IMR-90 (cell line): ENCODE results near the gene CCDC171. TPM values are rescaled to one million over a fixed set of nuclear protein-coding genes. Genes with fewer than 3 reads are reported as not detected.

ENCODE experiments used
- ATAC-seq: fragments of 200-7000 bp; cut with Tn5 transposase; 2 replicates; pipeline ENCODE4 v1.9.1; 2020; ENCODE audit warnings: low read depth, mild to moderate bottlenecking, moderate library complexity
- BruUV-seq: library from RNA; stranded (reverse); fragments of 400-500 nt; replicated peaks from 2 replicates; lab custom pipeline; 2021; lab: Mats Ljungman, UMichigan
- CTCF ChIA-PET: fragments of 300-600 bp; formaldehyde crosslinking; extraction: SDS; loops from one replicate; lab custom pipeline; 2021; ENCODE audit warnings: antibody characterized with exemption; lab: Yijun Ruan, JAX
- POLR2A ChIA-PET: fragments of 300-600 bp; sonication (Branson Sonifier 250); formaldehyde crosslinking; loops from one replicate; lab custom pipeline; 2022; ENCODE audit warnings: antibody characterized with exemption; ENCODE audit not compliant: unreplicated experiment; lab: Charles Lee
- DNase-seq: peaks from one replicate; pipeline ENCODE4 v3.0.0; 2013
- H2AFZ ChIP-seq: replicated peaks from 2 replicates; pipeline ENCODE3; 2013; ENCODE audit warnings: low read length, mild to moderate bottlenecking; ENCODE audit not compliant: poor library complexity
- H2AK5ac ChIP-seq: 2 replicates; pipeline ENCODE4 v1.6.1; 2013; ENCODE audit warnings: low read depth, low read length, inconsistent platforms
- H2AK9ac ChIP-seq: replicated peaks from 2 replicates; pipeline ENCODE3; 2013; ENCODE audit warnings: mild to moderate bottlenecking, low read depth, low read length, moderate library complexity; ENCODE audit not compliant: poor library complexity
- H2BK120ac ChIP-seq: 2 replicates; pipeline ENCODE4 v1.6.1; 2013; ENCODE audit warnings: low read depth, low read length, inconsistent platforms
- H2BK15ac ChIP-seq: 3 replicates; pipeline ENCODE4 v1.6.1; 2013; ENCODE audit warnings: low read depth, low read length, inconsistent platforms
- H2BK20ac ChIP-seq: 2 replicates; pipeline ENCODE4 v1.6.1; 2013; ENCODE audit warnings: low read depth, mild to moderate bottlenecking, inconsistent platforms, low read length, moderate library complexity
- H2BK5ac ChIP-seq: 2 replicates; pipeline ENCODE4 v1.6.1; 2013; ENCODE audit warnings: mild to moderate bottlenecking, low read depth, low read length, inconsistent platforms; ENCODE audit not compliant: poor library complexity, severe bottlenecking
- H3K14ac ChIP-seq: replicated peaks from 2 replicates; pipeline ENCODE4 v1.6.1; 2013; ENCODE audit warnings: low read depth, low read length, inconsistent platforms
- H3K18ac ChIP-seq: 2 replicates; pipeline ENCODE4 v1.6.1; 2013; ENCODE audit warnings: low read depth, low read length, control low read depth
- H3K23ac ChIP-seq: 2 replicates; pipeline ENCODE4 v1.6.1; 2013; ENCODE audit warnings: low read depth, low read length, inconsistent platforms
- H3K27ac ChIP-seq: 2 replicates; pipeline ENCODE4 v1.5.1; 2013; ENCODE audit warnings: mild to moderate bottlenecking, control low read depth, low read length; ENCODE audit not compliant: insufficient read depth
- H3K27me3 ChIP-seq: 2 replicates; pipeline ENCODE4 v1.6.1; 2013; ENCODE audit warnings: low read length; ENCODE audit not compliant: control insufficient read depth, insufficient read depth
- H3K36me3 ChIP-seq: 2 replicates; pipeline ENCODE4 v1.6.1; 2013; ENCODE audit warnings: low read length, mixed read lengths; ENCODE audit not compliant: control insufficient read depth, insufficient read depth
- H3K4ac ChIP-seq: 2 replicates; pipeline ENCODE4 v1.6.1; 2013; ENCODE audit warnings: low read depth, low read length, inconsistent platforms
- H3K4me1 ChIP-seq: 2 replicates; pipeline ENCODE4 v1.6.1; 2013; ENCODE audit warnings: low read length, mixed read lengths; ENCODE audit not compliant: control insufficient read depth, insufficient read depth
- H3K4me2 ChIP-seq: 2 replicates; pipeline ENCODE4 v1.6.1; 2013; ENCODE audit warnings: low read depth, mild to moderate bottlenecking, control low read depth, low read length, moderate library complexity
- H3K4me3 ChIP-seq: 2 replicates; pipeline ENCODE4 v1.5.1; 2013; ENCODE audit warnings: low read depth, mild to moderate bottlenecking, control low read depth, low read length, moderate library complexity; ENCODE audit not compliant: insufficient read depth
- H3K56ac ChIP-seq: 2 replicates; pipeline ENCODE4 v1.6.1; 2013; ENCODE audit warnings: low read length, inconsistent platforms; ENCODE audit not compliant: insufficient read depth; ENCODE audit errors: extremely low read depth
- H3K79me1 ChIP-seq, 2 experiments: 2 replicates each; pipeline ENCODE4 v1.6.1; 2013; ENCODE audit warnings: low read length in 2 of 2, inconsistent platforms in 1 of 2, low read depth in 1 of 2
- H3K9ac ChIP-seq: 2 replicates; pipeline ENCODE4 v1.6.1; 2013; ENCODE audit warnings: low read depth, low read length, control low read depth
- H3K9me1 ChIP-seq: 2 replicates; pipeline ENCODE4 v1.6.1; 2013; ENCODE audit warnings: low read length, inconsistent platforms; ENCODE audit not compliant: insufficient read depth
- H3K9me3 ChIP-seq: 2 replicates; pipeline ENCODE4 v1.6.1; 2013; ENCODE audit warnings: low read length; ENCODE audit not compliant: control insufficient read depth, insufficient read depth
- H4K20me1 ChIP-seq: 2 replicates; pipeline ENCODE4 v1.6.1; 2013; ENCODE audit warnings: low read length, inconsistent platforms; ENCODE audit not compliant: insufficient read depth
- H4K5ac ChIP-seq: 2 replicates; pipeline ENCODE4 v1.6.1; 2013; ENCODE audit warnings: mild to moderate bottlenecking, low read depth, low read length, control low read depth
- H4K8ac ChIP-seq, 2 experiments: 2 replicates each; pipeline ENCODE4 v1.6.1; 2013; ENCODE audit warnings: low read depth in 2 of 2, low read length in 2 of 2, control low read depth in 1 of 2, inconsistent platforms in 1 of 2
- H4K91ac ChIP-seq: 2 replicates; pipeline ENCODE4 v1.6.1; 2013; ENCODE audit warnings: low read depth, low read length, inconsistent platforms; ENCODE audit not compliant: insufficient read depth
- FOS ChIP-seq: fragments of 150-350 bp; IDR thresholded peaks from 2 replicates; pipeline ENCODE4 v1.6.1; 2016; ENCODE audit warnings: low read depth, low read length
- RFX5 ChIP-seq: IDR thresholded peaks from 2 replicates; pipeline ENCODE4 v1.8.0; 2012; ENCODE audit warnings: low read depth, mild to moderate bottlenecking, low read length, moderate library complexity
- WGBS, 2 experiments: methylation state at CpG; one replicate each; pipeline versions ENCODE4 v1.1.5 to v1.1.7; 2013; ENCODE audit warnings: missing lambda C conversion rate in 2 of 2; ENCODE audit not compliant: insufficient read length in 1 of 2; ENCODE audit errors: extremely low coverage in 2 of 2; 5-methylcytosine and 5-hydroxymethylcytosine counted together
- dilution Hi-C: fragments of 300-500 bp; cut with HindIII; formaldehyde crosslinking; loops from one replicate; pipeline ENCODE4 v1.14.3; 2018; ENCODE audit warnings: low sequenced_read_pairs; ENCODE audit not compliant: unreplicated experiment
- in situ Hi-C: fragments of 300-500 bp; cut with MboI; formaldehyde crosslinking; loops from 3 replicates; pipeline ENCODE4 v1.14.3; 2019; ENCODE audit warnings: low sequenced_read_pairs, inconsistent platforms, mixed read lengths
- intact Hi-C: fragments of 100-400 bp; cut with micrococcal nuclease; formaldehyde crosslinking; loops from 2 replicates; pipeline ENCODE4 v1.10.0; 2022
- polyA plus RNA-seq, 3 experiments: library from polyadenylated mRNA; depleted of rRNA; stranded (reverse); fragments of >200 nt; gene quantifications; 2 replicates each; pipeline ENCODE4 v1.2.3, GENCODE V29; 2012; ENCODE audit warnings: low replicate concordance in 1 of 3
- total RNA-seq: library from RNA; depleted of rRNA; stranded (reverse); fragments of >200 nt; gene quantifications from 2 replicates; pipeline ENCODE4 v1.2.3, GENCODE V29; 2012

CCDC171 gene
- total and polyA plus RNA-seq, 2 of the 4 experiments (the other 2 are of a cell fraction): 0.63 to 2.2 TPM

DNA sequence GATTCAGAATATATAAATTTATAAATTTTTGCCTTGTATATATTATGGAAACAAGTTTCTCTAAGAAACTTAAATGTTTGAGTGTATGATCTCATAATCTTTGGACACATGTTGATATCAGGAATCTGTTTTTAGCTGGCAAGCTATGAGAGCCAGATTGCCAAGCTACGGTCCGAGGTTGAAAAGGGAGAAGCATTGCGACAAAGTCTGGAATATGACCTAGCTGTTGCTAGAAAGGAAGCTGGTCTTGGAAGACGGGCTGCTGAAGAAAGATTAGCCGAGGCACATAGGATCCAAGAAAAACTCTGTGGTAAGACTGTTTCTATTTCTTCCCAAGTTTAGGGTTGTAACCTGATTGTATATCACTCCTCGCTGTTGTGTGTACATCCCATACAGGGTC, 25.9 kb downstream of the CCDC171 start:
- Histone ChIP-seq H2AK9ac (no peak overlapping the region), H3K9me1 (no peaks in the 10 kb centered on the region), H3K9ac (no peak overlapping the region), H3K4me3 (no peak overlapping the region), H4K8ac (no peak overlapping the region), H3K56ac (no peak overlapping the region), H3K14ac (no peak overlapping the region), H3K27me3 (no peaks in the 10 kb centered on the region), H3K4ac (no peak overlapping the region), H4K20me1 (no peaks in the 10 kb centered on the region), H3K79me1 (no peaks in the 10 kb centered on the region), H2BK120ac (no peak overlapping the region), H2BK20ac (no peak overlapping the region), H3K23ac (no peak overlapping the region), H3K27ac (peak overlapping the region; percentile 7; the same call in 1 of the 2 replicates), H2AK5ac (no peak overlapping the region), H3K36me3 (no peaks in the 10 kb centered on the region), H3K9me3 (no peaks in the 10 kb centered on the region), H2BK15ac (no peak overlapping the region), H3K18ac (no peak overlapping the region), H2BK5ac (no peak overlapping the region), H2AFZ (peak overlapping the region; percentile 64), H3K4me2 (peak overlapping the region; percentile 58; the same call in 1 of the 2 replicates), H4K91ac (no peak overlapping the region), H4K5ac (no peak overlapping the region), H3K4me1 (no peaks in the 10 kb centered on the region)
- in situ Hi-C loops: no loop called here
- ChIA-PET CTCF (no interaction called here), POLR2A (no interaction called here)
- no TSS peak for BruUV-seq
- ATAC-seq (peak; percentile 94), DNase-seq (peak; percentile 85)
- 28% methylated on average over 3 of the region's 6 CpGs; no CpG with 5 or more reads in 1 of the 2 experiments for WGBS, 2 experiments
- intact Hi-C loops: no loop called here
- dilution Hi-C loops: no loop called here
- TF ChIP-seq RFX5 (peak; percentile 54; the same call in 1 of the 2 replicates), FOS (no peak)
